Fibroblast of villous mesenchyme (primary cell): Measurements from ENCODE around the gene TCF12. TPM values are rescaled to one million over a fixed set of nuclear protein-coding genes. Genes with fewer than 3 reads are reported as not detected.

ENCODE experiments used
- DNase-seq: peaks from one replicate; pipeline ENCODE4 v3.0.0-alpha.2; 2010; ENCODE audit warnings: low read depth
- H3K4me3 ChIP-seq: 2 replicates; pipeline ENCODE4 v1.5.1; 2011; ENCODE audit warnings: low read depth, mild to moderate bottlenecking, low read length
- CTCF ChIP-seq: IDR thresholded peaks from 2 replicates; pipeline ENCODE4 v1.5.1; 2012; ENCODE audit warnings: low read depth, mild to moderate bottlenecking, low read length; ENCODE audit not compliant: insufficient read depth
- total RNA-seq: library from RNA; depleted of rRNA; stranded (reverse); fragments of >200 nt; gene quantifications from 2 replicates; pipeline ENCODE4 v1.2.3, GENCODE V29; 2012

The TCF12 gene
- total RNA-seq, 1 donor: 110 TPM

- no peak for TF ChIP-seq CTCF
- no peak overlapping the region for H3K4me3 ChIP-seq
- no peak for DNase-seq
Measured at GRCh38 chr15:57201578-57201977, 283.1 kb downstream of the TCF12 start.

GRCh38 chr15:57203906-57204305 lies 285.5 kb downstream of the TCF12 start:
- DNase-seq: no peak
- no peak for TF ChIP-seq CTCF
- no peak overlapping the region for H3K4me3 ChIP-seq

- no peak for DNase-seq
- no peak overlapping the region for H3K4me3 ChIP-seq
- TF ChIP-seq CTCF: no peak
Measured at GRCh38 chr15:57205027-57205855, 286.8 kb downstream of the TCF12 start.

GRCh38 chr15:57205996-57206395 lies 287.6 kb downstream of the TCF12 start:
- no peak overlapping the region for H3K4me3 ChIP-seq
- DNase-seq: no peak
- no peak for TF ChIP-seq CTCF

GRCh38 chr15:57213862-57214261 lies 295.4 kb downstream of the TCF12 start:
- no peak overlapping the region for H3K4me3 ChIP-seq
- peak; percentile 77 for DNase-seq
- TF ChIP-seq CTCF: peak; percentile 61

GRCh38 chr15:57215326-57215725 lies 296.9 kb downstream of the TCF12 start:
- H3K4me3 ChIP-seq: no peak overlapping the region
- TF ChIP-seq CTCF: no peak
- DNase-seq: no peak

GRCh38 chr15:57215881-57216280 lies 297.4 kb downstream of the TCF12 start:
- H3K4me3 ChIP-seq: no peak overlapping the region
- no peak for DNase-seq
- TF ChIP-seq CTCF: no peak
